Stimulated activated CD8-positive, alpha-beta memory T cell treated with anti-CD3 and anti-CD28 coated beads, Interleukin-7, amount 100 ng/mL, for 24 hours (primary cell): ENCODE results near the gene ROR2.
"Not testable (repeated sequence)": the region's sequence is repeated elsewhere in the genome, so short reads cannot be mapped to it uniquely, and the experiment has no call there.

Experiments
- DNase-seq: peaks from one replicate; pipeline ENCODE4 v3.0.0-alpha.2; 2020; ENCODE audit warnings: low read depth

ROR2 gene

DNA sequence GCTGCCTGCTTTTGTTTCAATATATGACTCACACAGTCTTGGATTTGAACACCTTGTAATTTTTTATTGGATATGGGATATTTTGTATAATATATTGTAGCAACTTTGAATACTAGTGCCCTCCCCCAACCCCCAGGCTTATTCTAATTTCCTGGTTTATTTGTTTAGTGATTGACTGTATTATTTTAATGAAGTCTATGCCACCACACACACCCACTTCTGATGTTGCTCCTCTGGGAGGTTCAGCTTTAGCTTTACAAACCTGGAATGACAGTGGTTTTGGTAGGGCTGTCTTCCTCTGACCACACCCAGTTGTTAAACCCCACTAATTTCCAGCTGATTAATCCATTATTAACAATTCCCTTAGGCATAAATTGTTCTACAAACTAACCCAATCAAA lies 320.3 kb downstream of the ROR2 start:
- no peak for DNase-seq

DNA sequence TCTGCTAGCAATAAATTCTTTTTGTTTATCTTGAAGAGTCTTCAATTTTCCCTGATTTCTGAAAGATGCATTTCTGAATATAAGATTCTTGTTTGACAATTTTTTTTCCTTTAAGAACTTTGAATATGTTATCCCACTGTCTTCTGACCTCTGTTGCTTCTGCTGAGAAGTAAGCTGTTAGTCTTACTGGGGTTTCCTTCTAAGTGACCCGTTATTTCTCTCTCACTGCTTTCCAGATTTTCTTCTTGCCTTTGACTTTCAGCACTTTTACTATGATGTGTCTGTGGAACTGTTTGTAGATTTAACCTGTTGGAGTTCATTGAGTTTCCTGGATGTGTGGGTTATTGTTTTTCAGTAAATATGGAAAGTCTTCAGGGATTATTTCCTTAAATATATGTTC lies 321.1 kb downstream of the ROR2 start:
- no peak for DNase-seq

DNA sequence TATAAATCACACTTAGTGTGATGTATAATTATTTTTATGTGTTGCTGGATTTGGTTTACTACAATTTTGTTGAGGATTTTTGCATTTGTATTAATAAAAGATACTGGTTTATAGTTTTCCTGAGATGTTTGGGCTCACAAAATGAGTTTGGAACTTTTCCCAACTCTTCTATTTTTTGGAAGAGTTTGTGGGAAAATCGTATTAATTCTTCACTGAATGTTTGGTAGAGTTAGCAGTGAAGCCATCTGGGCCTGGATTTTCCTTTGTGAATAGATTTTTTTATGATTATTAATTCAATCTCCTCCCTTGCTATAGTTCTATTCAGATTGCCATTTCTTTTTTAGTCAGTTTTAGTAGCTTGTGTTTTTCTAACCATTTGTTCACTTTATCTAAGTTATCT lies 324.7 kb downstream of the ROR2 start:
- no peak for DNase-seq

DNA sequence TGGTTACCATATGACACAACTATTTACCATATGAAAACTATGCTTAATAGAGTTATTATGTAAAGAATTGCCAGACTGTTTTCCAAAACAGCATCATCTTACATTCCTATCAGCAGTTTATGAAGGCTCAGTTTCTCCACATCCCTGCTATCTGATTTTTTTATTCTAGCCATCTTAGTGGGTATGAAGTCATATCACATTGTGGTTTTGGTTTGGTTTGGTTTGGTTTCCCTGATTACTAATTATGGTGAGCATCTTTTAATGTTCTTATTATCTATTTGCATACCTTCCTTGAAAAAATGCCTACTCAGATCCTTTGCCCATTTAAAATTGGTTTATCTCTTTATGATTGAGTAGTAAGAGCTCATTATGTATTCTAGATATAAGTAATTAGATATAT lies 327.0 kb downstream of the ROR2 start:
- no peak for DNase-seq

DNA sequence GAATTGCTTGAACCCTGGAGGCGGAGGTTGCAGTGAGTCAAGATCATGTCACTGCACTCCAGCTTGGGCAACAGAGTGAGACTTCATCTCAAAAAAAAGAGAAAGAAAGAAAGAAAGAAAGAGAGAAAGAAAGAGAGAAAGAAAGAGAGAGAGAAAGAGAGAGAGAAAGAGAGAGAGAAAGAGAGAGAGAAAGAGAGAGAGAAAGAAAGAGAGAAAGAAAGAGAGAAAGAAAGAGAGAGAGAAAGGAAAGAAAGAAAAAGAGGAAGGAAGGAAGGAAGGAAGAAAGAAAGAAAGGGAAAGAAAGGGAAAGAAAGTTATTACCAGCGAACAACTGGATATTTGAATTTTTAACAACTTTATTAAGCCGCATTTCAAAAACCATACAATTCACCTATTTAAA lies 327.9 kb downstream of the ROR2 start:
- DNase-seq: not testable (repeated sequence)

DNA sequence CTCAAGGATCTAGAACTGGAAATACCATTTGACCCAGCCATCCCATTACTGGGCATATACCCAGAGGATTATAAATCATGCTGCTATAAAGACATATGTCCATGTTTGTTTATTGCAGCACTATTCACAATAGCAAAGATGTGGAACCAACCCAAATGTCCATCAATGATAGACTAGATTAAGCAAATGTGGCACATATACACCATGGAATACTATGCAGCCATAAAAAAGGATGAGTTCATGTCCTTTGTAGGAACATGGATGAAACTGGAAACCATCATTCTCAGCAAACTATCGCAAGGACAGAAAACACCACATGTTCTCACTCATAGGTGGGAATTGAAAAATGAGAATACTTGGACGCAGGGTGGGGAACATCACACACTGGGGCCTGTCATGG lies 336.0 kb downstream of the ROR2 start:
- DNase-seq: not testable (repeated sequence)

DNA sequence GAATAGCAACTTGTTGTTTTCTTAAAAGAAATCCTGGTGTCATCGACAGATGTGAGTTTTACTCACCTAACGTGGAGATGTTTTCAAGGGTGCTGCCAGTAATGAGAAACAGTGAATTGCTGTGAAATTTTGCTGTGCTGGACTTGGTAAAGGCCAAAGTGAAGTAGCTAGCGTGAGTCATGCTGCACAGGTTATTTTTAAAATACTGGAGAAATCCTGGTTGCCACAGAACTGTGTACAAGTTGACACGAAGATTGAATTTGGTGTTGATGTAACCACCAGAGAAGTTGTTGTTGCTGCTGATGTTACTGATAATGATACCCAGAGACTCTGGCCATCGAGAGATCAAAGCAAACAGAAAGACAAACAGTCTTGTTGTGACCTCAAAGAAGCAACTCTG lies 338.4 kb downstream of the ROR2 start:
- no peak for DNase-seq

DNA sequence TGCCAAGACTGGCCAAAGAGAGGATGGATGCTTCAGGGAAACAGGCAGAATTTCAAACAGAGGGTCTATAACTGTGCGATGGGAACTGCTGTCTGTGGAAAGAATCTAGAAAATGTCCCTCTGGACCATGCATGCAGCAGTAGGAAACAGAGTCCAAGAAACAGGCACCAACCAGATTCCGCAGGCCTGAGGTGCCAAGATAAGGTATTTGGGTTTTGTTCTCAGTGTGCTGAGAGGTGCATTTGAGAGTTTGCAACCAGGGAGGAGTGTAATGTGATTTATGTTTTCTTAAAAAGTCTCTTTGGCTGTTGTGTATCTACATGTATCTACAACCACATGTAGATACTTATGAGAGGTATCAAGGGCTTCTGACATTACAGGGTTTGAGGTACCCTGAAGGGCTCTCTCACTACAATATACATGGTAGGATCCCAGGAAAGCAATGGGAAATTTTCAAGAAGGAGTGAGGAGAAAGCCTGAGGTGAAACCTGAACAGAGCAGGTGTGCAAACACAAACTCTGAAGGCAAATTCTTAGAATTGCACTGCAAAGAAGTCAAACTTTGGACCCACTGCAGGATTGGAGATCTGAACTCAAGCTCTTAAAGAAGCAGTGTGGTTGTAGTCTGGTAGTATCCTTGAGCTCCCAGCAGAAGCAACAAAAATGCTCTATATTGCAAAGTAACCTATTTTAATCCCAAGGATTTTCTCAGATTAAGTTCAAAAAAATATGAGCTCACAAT lies 343.6 kb downstream of the ROR2 start:
- no peak for DNase-seq

DNA sequence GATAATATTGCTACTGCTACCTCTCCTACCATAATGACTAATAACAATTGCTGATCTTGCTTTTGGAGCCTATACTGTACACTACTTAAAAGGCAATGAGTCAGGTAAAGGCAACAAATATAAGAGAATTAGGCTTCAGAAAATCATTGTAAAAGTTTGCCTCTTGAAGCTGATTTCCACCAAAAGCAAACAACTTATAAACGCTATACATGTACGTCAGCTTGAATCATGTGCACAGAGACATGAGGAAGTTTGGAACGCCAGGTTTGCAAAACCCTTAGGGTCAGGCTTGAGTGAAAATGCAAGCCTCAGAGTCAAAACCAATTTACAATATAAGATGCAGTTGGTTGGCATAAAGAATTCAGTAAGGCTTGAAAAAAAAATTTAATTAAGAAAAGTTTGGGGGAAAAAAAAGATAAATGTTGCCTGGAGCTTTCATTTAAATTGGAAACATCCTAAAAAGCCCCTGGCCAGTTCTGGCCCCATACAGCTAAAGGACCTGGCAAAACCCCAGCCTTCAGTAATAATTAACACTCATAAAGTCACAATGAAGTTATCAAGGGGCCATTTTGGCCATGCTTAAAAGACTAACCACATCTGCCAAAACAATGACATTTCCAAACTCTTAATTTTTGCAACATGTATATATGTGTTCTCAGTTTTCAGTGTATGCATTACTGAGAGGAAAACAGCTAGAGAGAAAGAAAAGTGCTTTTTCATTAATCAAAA lies 345.4 kb downstream of the ROR2 start:
- no peak for DNase-seq

DNA sequence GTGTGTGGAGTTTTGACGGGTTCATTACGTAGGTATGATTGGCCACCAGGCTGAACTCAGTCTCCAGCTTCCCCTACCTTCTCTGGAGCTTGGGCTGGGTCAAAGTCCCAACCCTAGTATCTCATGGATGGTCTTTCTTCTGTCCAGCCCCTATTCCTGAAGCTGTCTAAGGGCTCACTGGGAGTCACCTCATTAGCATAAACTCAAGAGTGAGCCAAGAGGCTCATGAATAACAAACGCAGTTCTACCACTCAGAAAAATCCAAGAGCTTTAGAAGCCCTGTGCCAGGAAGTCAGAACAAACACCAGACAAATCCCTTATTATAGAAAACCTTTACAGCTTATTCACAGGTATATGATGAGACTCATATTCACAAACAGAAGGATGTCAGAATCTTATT lies 346.1 kb downstream of the ROR2 start:
- DNase-seq: no peak

DNA sequence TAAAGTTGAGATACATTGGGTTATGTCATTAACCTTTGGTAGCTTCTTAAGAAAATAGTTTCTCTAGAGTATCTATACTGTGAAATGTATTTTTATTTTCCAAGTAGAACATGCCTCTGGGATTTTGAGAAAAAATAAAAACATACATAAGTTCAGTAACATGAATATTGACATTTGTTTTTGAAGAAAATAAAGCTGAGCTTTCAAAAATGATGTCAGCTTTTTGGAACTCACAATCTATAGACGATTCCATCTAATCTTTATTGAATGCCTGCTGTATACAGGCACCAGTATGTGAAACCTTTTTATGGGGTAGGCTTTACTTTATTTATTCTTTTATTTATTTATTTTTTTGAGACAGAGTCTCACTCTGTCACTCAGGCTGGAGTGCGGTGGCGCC lies 350.5 kb downstream of the ROR2 start:
- no peak for DNase-seq

DNA sequence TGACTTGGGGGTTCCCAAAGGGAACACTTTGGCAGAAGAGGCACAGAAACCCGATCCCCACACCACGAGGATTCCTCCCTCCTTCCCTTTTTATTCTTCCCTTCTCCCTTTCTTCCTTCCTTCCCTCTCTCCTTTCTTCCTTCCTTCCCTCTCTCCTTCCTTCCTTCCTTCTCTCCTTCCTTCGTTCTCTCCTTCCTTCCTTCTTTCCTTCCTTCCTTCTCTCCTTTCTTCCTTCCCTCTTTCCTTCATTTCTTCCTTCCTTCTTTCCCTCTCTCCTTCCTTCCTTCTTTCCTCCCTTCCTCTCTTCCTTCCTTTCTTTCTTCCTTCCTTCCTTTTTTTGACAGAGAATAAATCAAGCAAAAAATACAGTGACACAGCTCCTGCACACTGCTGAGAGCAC lies 358.4 kb downstream of the ROR2 start:
- no peak for DNase-seq

DNA sequence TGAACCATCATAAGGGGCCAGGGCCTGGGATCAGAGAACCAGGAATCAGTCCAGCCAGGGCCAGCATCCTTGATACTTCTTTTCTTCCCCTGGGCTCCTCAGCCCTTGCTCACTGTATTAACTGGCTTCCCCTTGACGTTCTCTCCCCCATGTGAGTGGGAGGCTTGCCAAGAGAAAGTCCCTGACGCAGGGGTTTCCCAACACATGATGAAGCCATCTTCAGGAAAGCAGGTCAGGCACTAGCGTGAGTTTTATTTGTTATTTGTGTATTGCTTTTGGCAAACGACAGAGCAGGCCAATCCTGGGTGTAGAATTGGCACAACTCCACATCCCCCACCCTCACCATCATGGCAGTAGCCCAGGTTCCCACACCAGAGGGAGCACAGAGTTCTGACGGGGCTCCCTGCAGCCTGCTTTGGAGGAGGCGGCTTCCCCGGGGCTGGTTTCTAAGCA lies 360.9 kb downstream of the ROR2 start:
- no peak for DNase-seq

DNA sequence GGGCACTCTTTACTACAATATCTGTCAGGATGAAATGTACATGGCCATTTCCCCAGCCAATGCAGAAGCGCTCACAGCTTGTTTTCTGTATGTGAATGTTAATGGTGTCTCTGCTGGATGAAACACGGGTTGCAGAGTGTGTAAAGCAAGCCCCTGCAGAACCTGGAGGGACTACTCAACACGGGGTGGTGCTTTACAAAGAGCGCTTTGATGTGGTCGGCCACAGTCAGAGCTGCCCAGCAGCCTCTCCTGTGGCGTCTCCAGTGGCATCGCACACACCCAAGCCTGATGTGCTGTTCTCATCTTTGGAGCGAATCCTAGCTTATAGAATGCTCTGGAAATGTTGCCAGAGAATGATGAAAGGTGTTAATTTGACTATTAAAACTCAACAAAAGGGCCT lies 363.7 kb downstream of the ROR2 start:
- DNase-seq: no peak

DNA sequence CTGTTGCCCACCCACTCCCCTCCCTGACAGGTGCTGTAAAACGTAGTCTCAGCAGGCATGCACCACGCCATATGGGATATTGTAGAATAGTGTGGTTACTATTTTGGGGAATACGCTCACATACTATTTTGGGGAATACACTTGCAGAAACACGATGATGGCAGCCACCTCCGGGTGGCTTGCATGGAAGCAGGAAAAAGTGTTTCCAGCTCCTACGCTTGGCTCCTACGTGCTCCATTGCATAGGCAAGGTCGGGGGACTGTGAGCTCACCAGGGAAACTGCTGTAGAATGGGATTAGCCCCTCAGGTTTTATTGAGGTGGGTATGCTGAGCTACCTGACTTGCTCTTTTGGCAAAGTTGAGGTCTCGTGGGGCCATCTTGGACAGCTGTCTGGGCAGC lies 366.1 kb downstream of the ROR2 start:
- no peak for DNase-seq

DNA sequence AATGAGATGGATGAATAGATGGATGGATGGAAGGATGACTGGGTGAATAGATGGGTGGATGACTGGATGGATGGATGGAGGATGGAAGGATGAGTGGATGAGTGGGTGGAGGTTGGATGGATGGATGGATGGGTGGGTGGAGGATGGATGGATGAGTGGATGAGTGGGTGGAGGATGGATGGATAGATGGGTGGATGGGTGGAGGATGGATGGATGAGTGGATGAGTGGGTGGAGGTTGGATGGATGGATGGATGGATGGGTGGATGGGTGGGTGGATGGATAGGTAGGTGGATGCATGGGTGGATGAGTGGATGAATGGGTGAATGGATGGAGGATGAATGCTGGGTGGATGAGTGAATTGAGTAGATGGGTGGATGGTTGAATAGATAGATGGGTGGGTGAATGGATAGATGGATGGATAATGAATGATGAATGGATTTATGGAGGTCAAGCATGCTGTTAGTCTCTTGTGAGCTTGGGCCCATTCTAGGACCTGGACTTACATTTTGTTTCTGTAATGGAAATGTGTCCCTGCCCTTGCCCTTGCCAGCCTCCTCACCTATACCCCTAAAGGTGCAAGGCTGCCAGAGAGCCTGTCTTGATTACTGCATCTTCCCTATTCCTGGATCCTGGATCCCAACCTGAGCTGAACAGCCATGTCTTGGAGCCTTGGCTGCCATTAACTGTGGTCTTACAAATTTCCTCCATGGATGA lies 366.7 kb downstream of the ROR2 start:
- DNase-seq: no peak

DNA sequence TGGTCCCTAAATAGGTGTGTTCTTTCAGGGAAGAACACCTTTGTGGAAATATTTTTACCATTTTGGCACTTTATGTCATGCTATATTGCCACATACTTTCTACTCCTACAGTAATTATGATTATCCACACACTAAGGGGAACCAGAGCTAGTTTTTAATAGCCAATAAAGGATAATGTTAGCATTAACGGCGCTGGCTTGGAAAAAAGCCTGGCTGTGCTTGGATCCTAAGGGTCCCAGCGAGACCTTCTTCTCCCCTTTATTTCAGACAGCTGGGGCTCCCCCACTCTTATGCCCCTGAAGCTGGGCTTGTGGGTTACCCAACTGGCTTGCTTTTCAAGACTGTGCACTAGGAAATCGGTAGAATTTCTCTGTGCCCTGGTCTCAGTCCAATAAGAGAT lies 367.8 kb downstream of the ROR2 start:
- no peak for DNase-seq

DNA sequence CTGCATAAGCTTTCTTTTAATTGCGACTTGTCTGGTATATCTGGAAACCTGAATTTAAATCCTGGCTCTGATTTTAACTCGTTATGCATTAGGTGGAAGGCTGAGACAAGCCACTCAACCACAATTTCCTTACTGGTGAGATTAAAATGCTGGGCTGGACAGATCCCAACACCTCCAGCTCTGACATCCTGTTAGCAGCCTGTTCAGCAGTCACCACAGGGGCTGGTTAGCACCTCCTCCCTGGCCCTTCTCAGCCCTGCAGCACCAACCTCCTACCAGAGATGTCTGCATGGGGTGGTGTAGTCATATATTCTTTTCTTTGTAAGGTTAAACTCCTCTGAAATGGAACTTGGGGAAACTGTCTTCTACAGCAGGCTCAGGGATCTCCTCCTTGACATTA lies 369.9 kb downstream of the ROR2 start:
- DNase-seq: no peak

DNA sequence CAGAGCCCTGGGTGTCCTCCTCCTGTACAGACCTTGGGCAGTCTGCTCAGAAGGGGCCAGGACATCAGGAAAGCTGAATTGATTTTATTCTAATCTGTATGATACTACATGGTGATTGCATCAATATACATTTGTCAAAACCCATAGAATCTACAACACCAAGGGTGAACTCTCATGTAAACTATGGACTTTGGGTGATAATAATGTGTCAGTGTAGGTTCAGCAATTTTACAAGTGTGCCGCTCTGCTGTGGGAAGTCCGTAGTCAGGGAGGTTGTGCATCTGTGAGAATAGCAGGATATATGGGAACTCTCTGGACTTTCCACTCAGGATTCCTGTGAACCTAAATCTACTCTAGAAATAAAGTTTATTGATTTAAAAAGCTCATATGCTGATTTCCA lies 371.1 kb downstream of the ROR2 start:
- no peak for DNase-seq

DNA sequence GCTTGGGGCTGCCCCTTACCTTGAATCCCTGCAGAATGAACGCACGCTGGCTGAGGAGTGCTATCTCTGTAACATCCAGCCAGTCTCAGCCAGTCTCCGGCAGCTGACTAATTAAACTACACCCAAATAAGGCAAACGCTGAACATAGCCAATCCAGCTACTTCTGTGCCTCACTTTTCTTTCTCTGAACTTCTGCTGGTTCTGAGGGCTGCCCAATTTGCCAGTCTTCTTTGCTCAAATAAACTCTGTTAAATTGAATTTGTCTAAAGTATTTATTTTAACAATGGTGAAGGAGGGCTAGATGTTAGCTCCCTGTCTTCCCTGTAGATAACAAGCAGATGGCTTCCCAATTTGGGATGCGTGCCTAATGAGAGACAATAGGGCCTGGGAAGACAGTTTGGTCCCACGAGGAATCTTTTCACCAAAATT lies 372.4 kb downstream of the ROR2 start:
- DNase-seq: no peak

DNA sequence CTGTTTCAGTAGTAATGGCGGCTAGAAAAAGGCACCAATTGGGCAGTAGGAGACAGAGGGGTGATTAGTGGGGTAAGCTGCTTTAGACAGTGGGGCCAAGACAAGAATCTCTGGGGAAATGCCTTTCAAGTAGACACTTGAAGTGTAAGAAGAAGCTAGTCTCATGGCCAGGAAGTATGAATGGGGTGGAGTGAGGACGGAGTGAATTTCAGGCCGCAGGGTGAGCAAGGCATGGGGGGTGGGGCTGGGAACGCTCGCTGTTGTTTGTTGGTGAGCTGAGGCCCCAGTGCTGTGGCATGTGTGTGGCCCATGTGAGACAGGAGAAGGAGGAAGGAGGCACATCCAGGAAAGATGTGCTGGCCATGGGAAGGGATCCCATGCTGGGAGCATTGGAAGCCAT lies 377.2 kb downstream of the ROR2 start:
- DNase-seq: no peak

DNA sequence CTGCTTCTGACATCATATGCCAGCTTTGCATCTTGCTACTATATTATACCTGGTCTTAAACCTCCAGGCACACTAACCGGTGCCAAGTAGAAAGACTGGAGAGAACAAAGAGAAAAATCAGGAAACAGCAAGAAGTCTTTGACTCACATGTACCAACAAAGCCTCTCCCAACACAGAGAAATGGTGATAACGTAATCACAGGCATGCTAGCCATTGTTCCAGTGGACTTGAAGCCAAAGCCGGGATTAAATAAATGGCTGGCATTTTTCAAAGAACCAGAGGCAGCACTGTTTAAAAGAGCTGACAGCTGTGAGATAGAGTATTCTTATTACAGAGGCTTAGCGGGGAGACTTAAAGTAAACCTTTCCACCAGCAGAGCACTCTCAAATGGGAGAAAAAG lies 378.0 kb downstream of the ROR2 start:
- no peak for DNase-seq

DNA sequence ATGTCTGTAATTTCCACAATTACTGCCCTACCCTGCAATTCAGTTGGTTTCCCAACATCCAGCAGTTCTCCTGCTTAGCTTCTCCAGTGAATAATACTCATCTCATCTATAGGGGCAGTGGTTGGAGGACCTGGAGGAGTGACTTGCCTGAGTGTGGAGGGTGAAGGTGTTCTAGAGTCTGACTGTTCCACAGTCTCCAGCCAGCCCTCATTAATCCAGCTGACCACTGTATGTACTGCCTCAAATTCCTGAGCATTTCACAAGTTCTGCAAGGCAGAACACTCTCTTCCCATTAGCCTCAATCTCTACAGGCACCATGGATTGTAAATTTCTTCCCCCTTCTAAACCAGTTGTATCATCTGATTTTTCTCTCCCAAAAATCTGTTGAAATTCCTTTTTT lies 379.0 kb downstream of the ROR2 start:
- DNase-seq: no peak
